Neural cell (in vitro differentiated cells): ENCODE results near the gene NGF. TPM values are rescaled to one million over a fixed set of nuclear protein-coding genes. Genes with fewer than 3 reads are reported as not detected.
"Not testable (repeated sequence)": the region's sequence is repeated elsewhere in the genome, so short reads cannot be mapped to it uniquely, and the experiment has no call there.

Source experiments
- H2AFZ ChIP-seq: fragments of 200-600, 300-800 bp; sonication (generic), shearing (Covaris generic); 2 replicates; pipeline ENCODE4 v1.6.0; 2014; ENCODE audit warnings: low read depth, mild to moderate bottlenecking, antibody characterized with exemption, low read length, moderate library complexity
- H3F3A ChIP-seq: fragments of 200-600 bp; shearing (Covaris generic); 2 replicates; pipeline ENCODE4 v1.6.1; 2016; ENCODE audit warnings: mild to moderate bottlenecking, moderate library complexity, mixed read lengths, antibody characterized with exemption, low read length; ENCODE audit not compliant: insufficient read depth, poor library complexity, severe bottlenecking
- H3K27ac ChIP-seq: fragments of 200-600, 300-800 bp; sonication (generic), shearing (Covaris generic); 2 replicates; pipeline ENCODE4 v1.5.1; 2014; ENCODE audit warnings: mild to moderate bottlenecking, low read length, moderate library complexity
- H3K27me3 ChIP-seq: fragments of 300-800, 200-600 bp; sonication (generic), shearing (Covaris generic); 2 replicates; pipeline ENCODE4 v1.6.0; 2014; ENCODE audit warnings: mild to moderate bottlenecking, low read depth, low read length, moderate library complexity; ENCODE audit not compliant: insufficient read depth
- H3K36me3 ChIP-seq: fragments of 300-800, 200-600 bp; sonication (generic), shearing (Covaris generic); 2 replicates; pipeline ENCODE4 v1.5.1; 2014; ENCODE audit warnings: mild to moderate bottlenecking, antibody characterized with exemption, low read length, moderate library complexity; ENCODE audit not compliant: insufficient read depth
- H3K4me2 ChIP-seq: fragments of 300-800, 200-600 bp; sonication (generic), shearing (Covaris generic); 2 replicates; pipeline ENCODE4 v1.6.0; 2014; ENCODE audit warnings: mild to moderate bottlenecking, low read length
- H3K4me3 ChIP-seq: fragments of 300-800, 200-600 bp; sonication (generic), shearing (Covaris generic); 2 replicates; pipeline ENCODE4 v1.5.1; 2014; ENCODE audit warnings: mild to moderate bottlenecking, low read length, moderate library complexity
- H3K79me2 ChIP-seq: fragments of 200-600 bp; shearing (Covaris generic); replicated peaks from 2 replicates; pipeline ENCODE4 v1.6.0; 2014; ENCODE audit warnings: mild to moderate bottlenecking, low read length, moderate library complexity; ENCODE audit not compliant: insufficient read depth
- H3K9ac ChIP-seq: fragments of 300-800, 200-600 bp; sonication (generic), shearing (Covaris generic); 2 replicates; pipeline ENCODE4 v1.6.1; 2016; ENCODE audit warnings: mild to moderate bottlenecking, low read length, mixed read lengths
- H3K9me2 ChIP-seq: fragments of 200-600 bp; shearing (Covaris generic); 2 replicates; pipeline ENCODE4 v1.6.1; 2016; ENCODE audit warnings: mild to moderate bottlenecking, low read length, mixed read lengths; ENCODE audit not compliant: insufficient read depth
- H3K9me3 ChIP-seq: fragments of 200-600, 300-800 bp; sonication (generic), shearing (Covaris generic); 2 replicates; pipeline ENCODE4 v1.6.1; 2016; ENCODE audit warnings: mild to moderate bottlenecking, mixed run types, low read length, moderate library complexity, mixed read lengths
- H4K20me1 ChIP-seq: fragments of 200-600 bp; shearing (Covaris generic); 2 replicates; pipeline ENCODE4 v1.6.1; 2016; ENCODE audit warnings: mild to moderate bottlenecking, mixed run types; ENCODE audit not compliant: insufficient read depth
- EP300 ChIP-seq: fragments of 450-650 bp; conservative IDR thresholded peaks from 2 replicates; pipeline ENCODE4 v1.6.1; 2014; ENCODE audit warnings: antibody characterized with exemption, mild to moderate bottlenecking, moderate library complexity; ENCODE audit not compliant: poor library complexity, severe bottlenecking
- EZH2 ChIP-seq: fragments of 200-600, 300-800 bp; shearing (Covaris generic), sonication (generic); IDR thresholded peaks from 2 replicates; pipeline ENCODE4 v1.6.1; 2014; ENCODE audit warnings: antibody characterized with exemption, low read length, borderline replicate concordance, mild to moderate bottlenecking; ENCODE audit not compliant: insufficient read depth, poor library complexity, severe bottlenecking
- MXI1 ChIP-seq: fragments of 450-650 bp; conservative IDR thresholded peaks from 2 replicates; pipeline ENCODE4 v1.6.1; 2014; ENCODE audit warnings: antibody characterized with exemption, mild to moderate bottlenecking; ENCODE audit not compliant: poor library complexity, severe bottlenecking
- POLR2AphosphoS5 ChIP-seq: IDR thresholded peaks from 2 replicates; pipeline ENCODE4 v1.6.1; 2012
- RAD21 ChIP-seq: fragments of 450-650 bp; conservative IDR thresholded peaks from 2 replicates; pipeline ENCODE4 v1.6.1; 2014; ENCODE audit warnings: antibody characterized with exemption, mild to moderate bottlenecking, moderate library complexity
- SMC3 ChIP-seq: fragments of 450-650 bp; conservative IDR thresholded peaks from 2 replicates; pipeline ENCODE4 v1.6.1; 2014; ENCODE audit warnings: antibody characterized with exemption, mild to moderate bottlenecking, moderate library complexity; ENCODE audit not compliant: poor library complexity
- TAF1 ChIP-seq: IDR thresholded peaks from 2 replicates; pipeline ENCODE4 v1.6.1; 2012; ENCODE audit warnings: low read depth
- polyA plus RNA-seq: library from polyadenylated mRNA; depleted of rRNA; stranded (reverse); fragments of >200 nt; gene quantifications from 2 replicates; pipeline ENCODE4 v1.2.3, GENCODE V29; 2014
- TF ChIP-seq, protein P1 (sequence below): IDR thresholded peaks from 2 replicates; pipeline ENCODE4 v1.6.1; 2012; ENCODE audit warnings: borderline replicate concordance
- TF ChIP-seq, protein P2 (sequence below): fragments of 450-650 bp; IDR thresholded peaks from 2 replicates; pipeline ENCODE4 v1.5.1; 2014; ENCODE audit warnings: antibody characterized with exemption, mild to moderate bottlenecking, moderate library complexity; ENCODE audit not compliant: poor library complexity, severe bottlenecking

Gene NGF
- polyA plus RNA-seq, 1 donor from 2014 or later: not detected

DNA sequence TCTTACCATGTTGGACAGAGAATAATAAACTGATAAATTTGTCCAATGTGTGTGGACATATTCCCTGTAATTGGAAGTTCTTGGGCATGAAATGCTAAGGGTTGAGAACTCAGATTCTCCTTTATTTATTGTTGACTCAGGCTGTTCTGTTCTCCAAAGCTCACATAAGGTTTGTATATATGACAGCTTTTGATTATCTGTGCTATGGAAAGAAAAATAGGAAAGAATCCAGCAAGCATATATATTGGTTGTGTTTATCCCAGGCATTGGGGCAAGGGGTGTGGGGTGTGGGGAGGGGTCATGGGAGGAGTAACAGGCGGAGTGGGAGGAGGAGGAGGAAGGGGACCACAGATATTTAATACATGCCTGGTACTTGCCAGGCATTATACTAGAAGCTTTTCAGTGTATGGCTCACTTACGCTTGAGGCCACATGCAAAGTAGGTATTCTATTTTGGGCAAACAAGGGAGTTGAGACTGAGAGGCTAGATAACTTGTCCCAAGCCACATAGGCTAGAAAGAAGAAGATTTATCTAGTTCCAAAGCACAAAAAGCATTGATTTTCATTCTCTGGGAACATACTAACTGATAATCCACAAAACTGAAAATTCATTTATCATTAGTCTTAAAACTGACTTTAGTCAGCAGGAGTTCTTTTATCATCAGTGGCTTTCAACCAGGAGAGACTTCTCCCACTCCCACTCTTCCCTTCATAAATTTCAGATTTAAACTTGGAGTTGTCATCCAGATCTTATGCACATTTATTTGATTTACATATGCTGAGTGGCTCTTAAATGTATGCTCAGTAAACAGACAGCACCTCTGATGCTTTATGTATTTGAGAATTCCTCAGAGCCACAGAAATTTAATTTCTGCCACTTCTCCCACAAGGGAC, 27.2 kb downstream of the NGF start:
- Histone ChIP-seq H3K9me2 (no peaks in the 10 kb centered on the region), H2AFZ (no peak overlapping the region), H3K4me2 (no peak overlapping the region), H3F3A (no peaks in the 10 kb centered on the region), H3K27me3 (no peaks in the 10 kb centered on the region), H3K79me2 (no peaks in the 10 kb centered on the region), H3K9me3 (no peaks in the 10 kb centered on the region), H3K27ac (no peak overlapping the region), H4K20me1 (no peaks in the 10 kb centered on the region), H3K9ac (no peak overlapping the region), H3K4me3 (no peak overlapping the region), H3K36me3 (no peaks in the 10 kb centered on the region)
- TF ChIP-seq EP300 (no peak), SMC3 (no peak), EZH2 (no peak), TAF1 (no peak), POLR2AphosphoS5 (no peak), MXI1 (no peak), RAD21 (no peak)
- TF ChIP-seq, protein P1, sequence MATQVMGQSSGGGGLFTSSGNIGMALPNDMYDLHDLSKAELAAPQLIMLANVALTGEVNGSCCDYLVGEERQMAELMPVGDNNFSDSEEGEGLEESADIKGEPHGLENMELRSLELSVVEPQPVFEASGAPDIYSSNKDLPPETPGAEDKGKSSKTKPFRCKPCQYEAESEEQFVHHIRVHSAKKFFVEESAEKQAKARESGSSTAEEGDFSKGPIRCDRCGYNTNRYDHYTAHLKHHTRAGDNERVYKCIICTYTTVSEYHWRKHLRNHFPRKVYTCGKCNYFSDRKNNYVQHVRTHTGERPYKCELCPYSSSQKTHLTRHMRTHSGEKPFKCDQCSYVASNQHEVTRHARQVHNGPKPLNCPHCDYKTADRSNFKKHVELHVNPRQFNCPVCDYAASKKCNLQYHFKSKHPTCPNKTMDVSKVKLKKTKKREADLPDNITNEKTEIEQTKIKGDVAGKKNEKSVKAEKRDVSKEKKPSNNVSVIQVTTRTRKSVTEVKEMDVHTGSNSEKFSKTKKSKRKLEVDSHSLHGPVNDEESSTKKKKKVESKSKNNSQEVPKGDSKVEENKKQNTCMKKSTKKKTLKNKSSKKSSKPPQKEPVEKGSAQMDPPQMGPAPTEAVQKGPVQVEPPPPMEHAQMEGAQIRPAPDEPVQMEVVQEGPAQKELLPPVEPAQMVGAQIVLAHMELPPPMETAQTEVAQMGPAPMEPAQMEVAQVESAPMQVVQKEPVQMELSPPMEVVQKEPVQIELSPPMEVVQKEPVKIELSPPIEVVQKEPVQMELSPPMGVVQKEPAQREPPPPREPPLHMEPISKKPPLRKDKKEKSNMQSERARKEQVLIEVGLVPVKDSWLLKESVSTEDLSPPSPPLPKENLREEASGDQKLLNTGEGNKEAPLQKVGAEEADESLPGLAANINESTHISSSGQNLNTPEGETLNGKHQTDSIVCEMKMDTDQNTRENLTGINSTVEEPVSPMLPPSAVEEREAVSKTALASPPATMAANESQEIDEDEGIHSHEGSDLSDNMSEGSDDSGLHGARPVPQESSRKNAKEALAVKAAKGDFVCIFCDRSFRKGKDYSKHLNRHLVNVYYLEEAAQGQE: no peak
- TF ChIP-seq, protein P2, sequence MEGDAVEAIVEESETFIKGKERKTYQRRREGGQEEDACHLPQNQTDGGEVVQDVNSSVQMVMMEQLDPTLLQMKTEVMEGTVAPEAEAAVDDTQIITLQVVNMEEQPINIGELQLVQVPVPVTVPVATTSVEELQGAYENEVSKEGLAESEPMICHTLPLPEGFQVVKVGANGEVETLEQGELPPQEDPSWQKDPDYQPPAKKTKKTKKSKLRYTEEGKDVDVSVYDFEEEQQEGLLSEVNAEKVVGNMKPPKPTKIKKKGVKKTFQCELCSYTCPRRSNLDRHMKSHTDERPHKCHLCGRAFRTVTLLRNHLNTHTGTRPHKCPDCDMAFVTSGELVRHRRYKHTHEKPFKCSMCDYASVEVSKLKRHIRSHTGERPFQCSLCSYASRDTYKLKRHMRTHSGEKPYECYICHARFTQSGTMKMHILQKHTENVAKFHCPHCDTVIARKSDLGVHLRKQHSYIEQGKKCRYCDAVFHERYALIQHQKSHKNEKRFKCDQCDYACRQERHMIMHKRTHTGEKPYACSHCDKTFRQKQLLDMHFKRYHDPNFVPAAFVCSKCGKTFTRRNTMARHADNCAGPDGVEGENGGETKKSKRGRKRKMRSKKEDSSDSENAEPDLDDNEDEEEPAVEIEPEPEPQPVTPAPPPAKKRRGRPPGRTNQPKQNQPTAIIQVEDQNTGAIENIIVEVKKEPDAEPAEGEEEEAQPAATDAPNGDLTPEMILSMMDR: no peak

DNA sequence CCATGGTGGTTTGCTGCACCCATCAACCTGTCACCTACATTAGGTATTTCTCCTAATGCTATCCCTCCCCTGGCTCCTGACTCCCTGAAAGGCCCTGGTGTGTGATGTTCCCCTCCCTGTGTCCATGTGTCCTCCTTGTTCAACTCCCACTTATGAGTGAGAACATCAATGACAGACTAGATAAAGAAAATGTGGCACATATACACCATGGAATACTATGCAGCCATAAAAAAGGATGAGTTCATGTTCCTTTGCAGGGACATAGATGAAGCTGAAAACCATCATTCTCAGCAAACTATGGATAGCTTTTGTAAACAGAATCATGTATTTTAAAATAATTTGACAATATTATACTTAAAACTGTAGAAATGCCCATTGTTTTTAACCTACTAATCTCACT, 28.5 kb downstream of the NGF start:
- H3K9me3 ChIP-seq, H4K20me1 ChIP-seq, H2AFZ ChIP-seq, H3F3A ChIP-seq, H3K36me3 ChIP-seq, H3K27ac ChIP-seq, H3K4me3 ChIP-seq, H3K27me3 ChIP-seq, H3K79me2 ChIP-seq, H3K4me2 ChIP-seq, H3K9ac ChIP-seq, H3K9me2 ChIP-seq: not testable (repeated sequence)
